ENCODE data around the gene PRKCA. TPM values are rescaled to one million over a fixed set of nuclear protein-coding genes. Genes with fewer than 3 reads are reported as not detected.

Gene PRKCA
- total RNA-seq, 1 experiment from 2014 or later, result 29.5 TPM

DNA sequence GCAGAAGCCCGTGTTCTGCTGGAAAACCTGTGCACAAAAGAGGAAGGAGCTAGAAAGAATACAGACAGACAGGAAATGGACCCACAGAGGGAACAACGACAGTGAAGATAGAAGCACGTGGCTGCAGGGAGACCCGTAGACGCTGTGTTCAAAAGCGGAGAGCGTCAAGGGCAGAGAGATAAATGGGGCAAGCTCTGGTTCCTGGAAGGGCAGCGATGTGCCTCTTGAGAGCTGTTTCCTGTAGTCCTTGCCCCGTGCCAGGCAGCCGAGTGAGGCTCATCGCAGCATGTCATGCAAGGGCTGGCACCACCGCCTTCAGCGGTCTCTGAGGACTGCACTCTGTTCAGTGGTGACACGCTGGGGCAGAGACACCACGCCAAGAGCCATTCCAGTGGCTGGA, 488.9 kb downstream of the PRKCA start:
- CTCF ChIA-PET, result interaction anchor here (0.5 to 1.5 kb wide), 4 partner anchors 9 to 328 kb away, joined by 3 to 6 read pairs (median 5); no protein-coding TSS in a partner anchor
- Mint-ChIP-seq H3K27ac (peak overlapping the region; percentile 75), H3K4me1 (peaks cover 9% of the 10 kb centered on the region), H3K36me3 (peaks cover 10% of the 10 kb centered on the region), H3K27me3 (ENCODE audit: low read depth) (no peaks in the 10 kb centered on the region), H3K9me3 (no peaks in the 10 kb centered on the region), H3K4me3 (no peak overlapping the region)
- ATAC-seq, result no peak
- POLR2A ChIA-PET, result interaction anchor here (0.7 kb wide), 1 partner anchor 1000 kb away, joined by 6 read pairs; no protein-coding TSS in a partner anchor
- TF ChIP-seq, protein P1, sequence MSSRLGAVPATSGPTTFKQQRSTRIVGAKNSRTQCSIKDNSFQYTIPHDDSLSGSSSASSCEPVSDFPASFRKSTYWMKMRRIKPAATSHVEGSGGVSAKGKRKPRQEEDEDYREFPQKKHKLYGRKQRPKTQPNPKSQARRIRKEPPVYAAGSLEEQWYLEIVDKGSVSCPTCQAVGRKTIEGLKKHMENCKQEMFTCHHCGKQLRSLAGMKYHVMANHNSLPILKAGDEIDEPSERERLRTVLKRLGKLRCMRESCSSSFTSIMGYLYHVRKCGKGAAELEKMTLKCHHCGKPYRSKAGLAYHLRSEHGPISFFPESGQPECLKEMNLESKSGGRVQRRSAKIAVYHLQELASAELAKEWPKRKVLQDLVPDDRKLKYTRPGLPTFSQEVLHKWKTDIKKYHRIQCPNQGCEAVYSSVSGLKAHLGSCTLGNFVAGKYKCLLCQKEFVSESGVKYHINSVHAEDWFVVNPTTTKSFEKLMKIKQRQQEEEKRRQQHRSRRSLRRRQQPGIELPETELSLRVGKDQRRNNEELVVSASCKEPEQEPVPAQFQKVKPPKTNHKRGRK (CRISPR knock-in tag; IDR thresholded peaks at IDR 0.05; ENCODE audit: borderline replicate concordance), result no peak
- TF ChIP-seq SMAD4 (CRISPR knock-in tag; IDR thresholded peaks at IDR 0.05), result no peak
- TF ChIP-seq ZNF423 (CRISPR knock-in tag; IDR thresholded peaks at IDR 0.05), result no peak
- no peak for TF ChIP-seq PRDM15 (CRISPR knock-in tag; IDR thresholded peaks at IDR 0.05)
- TF ChIP-seq, protein P2, sequence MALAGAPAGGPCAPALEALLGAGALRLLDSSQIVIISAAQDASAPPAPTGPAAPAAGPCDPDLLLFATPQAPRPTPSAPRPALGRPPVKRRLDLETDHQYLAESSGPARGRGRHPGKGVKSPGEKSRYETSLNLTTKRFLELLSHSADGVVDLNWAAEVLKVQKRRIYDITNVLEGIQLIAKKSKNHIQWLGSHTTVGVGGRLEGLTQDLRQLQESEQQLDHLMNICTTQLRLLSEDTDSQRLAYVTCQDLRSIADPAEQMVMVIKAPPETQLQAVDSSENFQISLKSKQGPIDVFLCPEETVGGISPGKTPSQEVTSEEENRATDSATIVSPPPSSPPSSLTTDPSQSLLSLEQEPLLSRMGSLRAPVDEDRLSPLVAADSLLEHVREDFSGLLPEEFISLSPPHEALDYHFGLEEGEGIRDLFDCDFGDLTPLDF (CRISPR knock-in tag; IDR thresholded peaks at IDR 0.05), result no peak
- TF ChIP-seq, protein P3, sequence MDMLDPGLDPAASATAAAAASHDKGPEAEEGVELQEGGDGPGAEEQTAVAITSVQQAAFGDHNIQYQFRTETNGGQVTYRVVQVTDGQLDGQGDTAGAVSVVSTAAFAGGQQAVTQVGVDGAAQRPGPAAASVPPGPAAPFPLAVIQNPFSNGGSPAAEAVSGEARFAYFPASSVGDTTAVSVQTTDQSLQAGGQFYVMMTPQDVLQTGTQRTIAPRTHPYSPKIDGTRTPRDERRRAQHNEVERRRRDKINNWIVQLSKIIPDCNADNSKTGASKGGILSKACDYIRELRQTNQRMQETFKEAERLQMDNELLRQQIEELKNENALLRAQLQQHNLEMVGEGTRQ (CRISPR knock-in tag; IDR thresholded peaks at IDR 0.05), result no peak
- no peak for TF ChIP-seq IRF2 (CRISPR knock-in tag; IDR thresholded peaks at IDR 0.05; ENCODE audit: borderline replicate concordance, low read depth)
- TF ChIP-seq RELA (CRISPR knock-in tag; IDR thresholded peaks at IDR 0.05; ENCODE audit: borderline replicate concordance), result no peak
- DNase-seq (ENCODE audit: low spot score), result no peak

DNA sequence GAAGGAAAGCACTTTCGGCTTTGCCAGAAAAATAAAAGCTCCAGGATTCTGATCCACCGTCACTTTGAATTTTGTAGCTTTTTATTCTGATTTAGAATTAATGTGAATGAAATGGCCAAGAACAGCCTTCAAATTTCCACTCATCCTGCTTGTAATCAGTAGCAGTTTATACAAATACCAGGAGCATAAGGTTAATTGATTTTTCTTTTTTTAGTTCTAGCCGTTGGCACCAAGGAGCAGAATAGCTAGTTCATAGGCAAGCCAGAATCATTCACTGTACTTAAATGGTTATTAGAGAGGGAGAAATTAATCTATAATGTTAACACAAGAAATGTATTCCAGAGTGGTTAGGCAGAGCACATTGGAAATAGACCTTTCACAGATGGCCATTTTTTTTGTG, 491.4 kb downstream of the PRKCA start:
- H3K9me3 Mint-ChIP-seq, result peaks cover 7% of the 10 kb centered on the region; the same call in 1 of the 2 replicates
- no peaks in the 10 kb centered on the region for H3K27me3 Mint-ChIP-seq (ENCODE audit: low read depth)
- H3K4me1 Mint-ChIP-seq, result peaks cover 9% of the 10 kb centered on the region
- DNase-seq (ENCODE audit: low spot score) (no peak), ATAC-seq (no peak)
- H3K36me3 Mint-ChIP-seq, result peaks cover 16% of the 10 kb centered on the region
- no peak overlapping the region for H3K4me3 Mint-ChIP-seq
- CTCF ChIA-PET, result interaction anchor here (0.5 kb wide), 1 partner anchor 764 kb away, joined by 3 read pairs; no protein-coding TSS in a partner anchor
- POLR2A ChIA-PET, result no interaction called here
- H3K27ac Mint-ChIP-seq, result peak overlapping the region; percentile 53; the same call in 1 of the 2 replicates
- TF ChIP-seq IRF1 (CRISPR knock-in tag; IDR thresholded peaks at IDR 0.05), result no peak
- no peak for TF ChIP-seq AFF4 (CRISPR knock-in tag; IDR thresholded peaks at IDR 0.05; ENCODE audit: borderline replicate concordance)
- no peak for TF ChIP-seq JUN (CRISPR knock-in tag; IDR thresholded peaks at IDR 0.05)
- no peak for TF ChIP-seq SMAD3 (CRISPR knock-in tag; IDR thresholded peaks at IDR 0.05; ENCODE audit: borderline replicate concordance)
- no peak for TF ChIP-seq FOXJ3 (CRISPR knock-in tag; IDR thresholded peaks at IDR 0.05; ENCODE audit: borderline replicate concordance)
- TF ChIP-seq ELF4 (CRISPR knock-in tag; IDR thresholded peaks at IDR 0.05; ENCODE audit: low read depth), result no peak
- TF ChIP-seq ZNF416 (CRISPR knock-in tag; IDR thresholded peaks at IDR 0.05), result no peak
- TF ChIP-seq CREB1 (CRISPR knock-in tag; IDR thresholded peaks at IDR 0.05), result no peak
- no peak for TF ChIP-seq OVOL2 (CRISPR knock-in tag; IDR thresholded peaks at IDR 0.05; ENCODE audit: borderline replicate concordance)
- no peak for TF ChIP-seq ZNF121 (CRISPR knock-in tag; IDR thresholded peaks at IDR 0.05)
- no peak for TF ChIP-seq EMX1 (CRISPR knock-in tag; IDR thresholded peaks at IDR 0.05)
- TF ChIP-seq, protein P3 (CRISPR knock-in tag; IDR thresholded peaks at IDR 0.05), result no peak

Measured in WTC11 (cell line).